HG02623 (cell line): ENCODE measurements around the gene PLPP3.

Source experiments
- ATAC-seq: cut with Tn5 transposase; IDR thresholded peaks from one replicate; pipeline ENCODE4 v1.9.1; 2021; ENCODE audit warnings: moderate library complexity; ENCODE audit not compliant: unreplicated experiment

PLPP3 gene

DNA sequence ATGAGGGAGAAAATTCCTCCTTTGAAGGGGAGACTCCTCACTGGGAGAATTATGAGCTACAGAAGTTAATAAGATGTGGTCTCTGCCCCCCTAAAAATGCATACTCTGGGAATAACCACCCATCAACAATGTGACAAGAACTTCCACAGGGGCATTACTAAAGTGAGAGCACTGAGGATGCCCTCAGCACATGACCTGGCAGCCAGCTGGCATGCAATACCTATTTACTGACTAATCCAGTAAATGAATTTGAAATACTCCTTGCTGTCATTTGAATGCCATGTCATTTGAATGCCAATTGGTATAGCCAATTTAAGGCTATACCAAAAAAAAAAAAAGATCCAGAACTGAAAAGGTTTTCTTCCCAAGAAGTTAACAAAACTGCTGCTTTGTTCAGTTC is 30.8 kb downstream of the PLPP3 start:
- ATAC-seq = no peak

DNA sequence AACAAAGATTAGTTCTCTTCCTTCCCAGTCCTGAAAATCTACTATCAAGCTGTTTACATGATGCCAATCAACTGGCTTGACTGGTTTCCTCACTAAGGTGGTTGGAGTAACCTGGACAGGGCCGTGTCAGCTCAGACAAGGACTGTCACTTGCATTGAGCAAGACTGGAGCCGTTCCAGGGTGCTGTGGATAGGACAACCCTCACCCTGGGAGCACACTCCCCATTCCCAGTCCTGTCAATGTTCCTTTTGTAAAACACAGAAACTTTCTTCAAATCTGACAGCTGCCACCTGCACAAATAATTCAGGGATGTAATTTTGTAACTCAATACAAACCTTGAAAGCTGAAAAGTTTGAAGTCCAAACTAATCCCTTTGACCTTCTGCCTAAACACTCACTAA is 31.4 kb downstream of the PLPP3 start:
- no peak for ATAC-seq

DNA sequence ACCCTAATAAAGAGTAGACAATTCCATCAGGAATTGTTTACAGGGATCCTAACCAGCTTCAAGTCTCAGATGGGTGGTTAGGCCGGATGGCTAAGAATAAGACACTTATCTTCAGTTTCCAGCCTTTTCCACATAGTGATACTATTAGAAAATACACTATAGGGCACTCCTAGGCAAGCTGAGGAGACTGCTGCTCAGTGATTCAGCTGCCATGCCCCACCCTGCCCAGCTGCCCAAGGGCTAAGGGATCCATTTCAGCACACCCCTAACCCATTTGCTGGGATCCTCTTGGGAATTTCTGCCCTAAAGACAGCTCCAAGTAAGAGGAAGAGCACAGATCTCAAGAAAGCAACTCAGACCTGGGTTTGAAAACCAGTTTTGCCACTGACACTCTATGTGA is 31.9 kb downstream of the PLPP3 start:
- ATAC-seq = no peak

DNA sequence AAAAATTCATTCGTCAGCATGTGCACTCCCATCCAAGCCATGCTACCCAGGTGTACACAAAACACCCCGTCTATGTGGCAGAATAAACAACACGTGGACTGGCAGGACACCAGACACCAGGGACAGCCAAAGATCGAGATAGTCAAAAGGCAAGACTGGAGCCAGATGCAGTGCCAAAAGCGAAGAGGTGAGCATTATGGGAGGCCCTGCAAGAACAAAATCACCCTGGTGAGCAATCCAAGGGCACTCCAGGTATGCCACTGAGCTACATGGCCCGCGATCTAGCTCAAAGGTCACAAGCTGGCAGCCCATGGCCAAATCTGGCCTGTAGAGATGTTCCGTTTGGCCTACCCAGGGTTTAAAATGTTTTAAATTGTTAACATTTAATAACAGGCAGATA is 33.7 kb downstream of the PLPP3 start:
- ATAC-seq = no peak

DNA sequence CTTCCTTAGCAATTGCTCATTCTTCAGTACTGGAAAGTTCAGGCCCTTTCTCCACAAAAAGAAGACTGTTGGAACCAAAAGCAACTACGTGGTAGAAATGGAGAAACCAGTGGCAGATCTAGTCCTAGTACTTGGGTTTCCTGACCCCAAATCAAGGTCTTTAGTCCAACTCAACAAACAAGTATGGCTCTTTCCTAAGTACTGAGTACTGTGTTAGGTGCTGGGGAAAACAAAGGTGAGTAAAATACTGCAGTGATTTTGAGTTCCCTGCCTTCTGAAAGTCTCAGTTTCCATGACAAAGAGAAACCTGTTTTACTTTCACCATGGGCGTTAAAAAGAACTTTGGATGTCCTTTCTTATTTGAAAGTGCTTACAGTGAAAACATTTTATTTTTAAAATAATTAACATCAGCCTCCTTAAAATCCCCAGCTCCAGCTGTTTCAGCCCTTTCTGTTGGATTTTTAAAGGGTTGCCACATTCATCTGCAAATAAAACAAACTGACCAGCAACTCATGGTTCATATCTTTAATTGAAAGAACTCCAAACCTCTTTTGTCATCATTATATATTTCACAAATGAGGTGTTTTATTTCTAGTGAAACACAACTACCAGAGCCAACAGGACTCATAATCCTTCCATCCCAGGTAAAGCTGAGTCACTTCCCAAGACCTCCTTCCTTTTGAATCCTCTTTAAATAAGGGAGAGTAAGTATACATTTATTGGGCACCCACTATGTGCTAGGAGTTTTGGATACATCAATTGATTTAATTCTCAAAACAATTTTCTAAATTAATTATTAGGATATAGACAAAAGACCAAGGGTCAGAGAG is 35.4 kb downstream of the PLPP3 start:
- no peak for ATAC-seq

DNA sequence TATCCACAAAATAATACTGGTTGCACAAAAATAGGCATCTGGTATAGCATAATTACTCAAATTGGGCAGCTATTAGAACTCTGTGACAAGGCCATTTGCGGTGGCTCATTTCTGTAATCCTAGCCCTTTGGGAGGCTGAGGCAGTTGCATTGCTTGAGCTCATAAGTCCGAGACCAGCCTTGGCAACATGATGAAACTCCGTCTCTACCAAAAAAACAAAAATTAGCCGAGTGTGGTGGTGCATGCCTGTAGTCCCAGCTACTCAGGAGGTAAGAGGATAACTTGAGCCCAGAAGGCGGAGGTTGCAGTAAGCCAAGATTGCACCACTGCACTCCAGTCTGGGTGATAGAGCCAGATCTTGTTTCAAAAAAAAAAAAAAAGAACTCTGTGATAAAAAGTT is 36.7 kb downstream of the PLPP3 start:
- ATAC-seq = no peak

DNA sequence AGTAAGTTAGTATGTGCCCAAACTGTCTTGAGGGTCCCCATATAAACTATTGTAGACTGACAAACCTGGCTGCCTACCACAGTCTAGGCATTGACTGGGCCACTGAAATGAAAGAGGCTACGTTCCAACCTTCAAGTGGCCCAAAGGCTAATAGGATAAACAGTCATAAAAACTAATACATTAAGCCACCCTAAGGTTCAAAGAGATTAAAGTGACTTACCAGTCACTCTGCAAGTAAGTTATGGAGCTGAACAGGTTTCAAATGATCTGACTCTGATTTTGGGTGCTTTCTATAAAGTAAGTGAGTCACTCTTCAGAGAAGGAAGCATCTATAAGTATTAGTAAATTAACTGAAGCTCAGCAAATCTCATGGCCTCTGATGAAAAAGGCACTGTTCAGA is 38.0 kb downstream of the PLPP3 start:
- ATAC-seq = no peak

DNA sequence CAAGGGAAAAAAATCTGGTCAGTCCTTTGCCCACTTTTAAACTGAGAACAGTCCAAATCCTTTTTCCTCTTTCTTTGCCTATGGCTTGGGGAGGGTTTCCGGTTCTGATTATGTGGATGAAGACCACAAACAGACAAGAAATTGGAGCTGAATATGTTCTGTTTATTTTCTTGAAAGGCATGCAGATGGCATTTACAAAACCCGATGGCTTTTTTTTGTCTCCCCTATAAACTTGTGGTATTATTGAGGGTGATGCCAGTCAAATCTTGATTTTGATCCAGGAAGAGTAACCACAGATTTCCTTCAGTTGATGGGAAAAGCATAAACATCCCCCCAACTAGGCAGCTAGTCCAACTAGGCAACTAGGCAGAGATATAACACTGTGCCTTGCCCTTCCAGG is 38.9 kb downstream of the PLPP3 start:
- no peak for ATAC-seq

DNA sequence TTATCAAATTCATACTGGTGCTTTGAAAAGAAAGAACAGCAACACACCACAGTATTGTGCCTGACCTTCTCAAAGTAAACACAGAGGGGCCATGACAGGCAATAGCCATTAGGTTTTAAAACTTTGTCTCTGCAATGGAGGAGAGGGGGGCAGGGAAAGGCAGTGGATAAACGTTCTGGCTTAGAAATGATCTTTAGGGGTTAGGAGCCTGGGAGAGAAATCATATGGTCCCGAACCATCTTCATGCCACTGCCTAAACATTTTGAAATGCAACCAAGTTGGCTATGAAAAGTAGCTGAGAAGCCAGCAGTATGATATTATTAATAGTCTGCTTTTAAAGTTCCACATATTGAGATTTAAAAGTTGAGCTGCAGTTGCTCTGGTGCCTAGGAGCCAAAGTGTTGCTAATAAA is 39.8 kb downstream of the PLPP3 start:
- no peak for ATAC-seq

DNA sequence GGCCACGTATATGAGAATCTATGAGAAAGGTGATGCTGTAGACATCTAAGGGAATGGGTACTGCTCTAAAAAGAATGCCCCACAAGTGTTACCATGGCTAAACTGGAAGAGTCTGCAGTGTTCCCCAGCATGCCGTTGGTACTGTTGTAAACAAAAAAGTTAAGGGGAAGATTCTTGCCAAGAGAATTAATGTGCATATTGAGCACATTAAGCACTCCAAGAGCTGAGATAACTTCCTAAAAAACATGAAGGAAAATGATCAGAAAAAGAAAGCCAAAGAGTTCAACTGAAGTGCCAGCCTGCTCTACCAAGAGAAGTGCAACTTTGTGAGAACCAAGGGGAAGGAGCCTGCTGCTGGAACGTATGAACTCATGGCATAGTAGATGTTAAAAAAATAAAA is 40.8 kb downstream of the PLPP3 start:
- ATAC-seq = no peak

DNA sequence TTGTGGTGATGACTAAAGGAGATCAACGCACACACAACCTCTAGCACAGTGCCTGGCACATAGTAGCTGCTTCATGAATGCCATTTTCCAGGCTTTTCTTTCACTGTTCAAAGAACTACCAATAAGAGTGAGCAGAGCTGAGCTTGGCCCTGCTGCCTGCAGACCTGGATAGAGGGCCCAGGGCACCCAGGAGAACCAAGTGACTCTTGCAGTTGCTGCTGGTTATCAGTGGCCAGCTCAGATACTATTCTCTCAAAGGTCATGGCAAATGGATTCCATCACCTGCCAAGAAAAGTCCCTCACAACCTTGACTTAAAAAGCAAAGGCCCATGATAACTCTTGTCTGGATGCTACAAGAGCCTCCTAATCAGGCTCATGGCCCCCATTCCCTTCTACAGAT is 41.7 kb downstream of the PLPP3 start:
- no peak for ATAC-seq

DNA sequence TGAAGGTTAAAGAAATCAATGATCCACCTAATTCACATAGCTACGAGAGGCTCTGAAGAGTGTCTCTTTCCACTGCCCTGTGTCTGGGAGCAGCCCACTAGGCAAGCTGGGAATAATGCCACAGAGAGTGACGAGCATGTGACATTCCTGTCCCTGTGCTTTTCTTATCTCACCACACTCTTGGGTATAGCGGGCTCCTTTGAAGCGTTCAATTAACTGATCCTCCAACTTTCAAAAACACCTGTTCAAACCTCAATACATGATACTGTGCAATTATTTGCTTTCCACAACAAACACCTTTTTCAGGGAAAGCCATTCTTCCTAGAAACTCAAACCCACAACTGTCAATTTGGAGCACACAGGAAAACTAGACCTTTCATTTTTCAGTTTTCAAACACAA is 43.4 kb downstream of the PLPP3 start:
- ATAC-seq = no peak

DNA sequence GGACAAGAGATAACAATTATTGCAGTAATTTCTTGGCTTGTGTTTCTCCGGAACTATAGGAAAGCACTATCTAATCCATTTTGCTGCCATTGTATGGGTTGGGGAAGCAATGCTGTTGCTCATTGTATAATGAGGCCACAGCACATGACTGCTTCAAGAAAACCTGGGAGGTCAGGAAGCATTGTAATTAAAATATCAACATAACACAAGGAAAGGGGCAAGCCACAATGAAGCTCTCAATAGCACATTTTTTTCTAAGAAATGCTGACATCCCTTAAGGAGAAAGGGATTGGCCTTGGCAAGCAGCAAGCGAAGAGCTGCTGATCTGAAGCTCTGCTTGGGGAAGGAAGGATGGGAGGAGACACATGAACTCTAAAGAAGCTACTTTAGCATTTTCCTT is 44.0 kb downstream of the PLPP3 start:
- ATAC-seq = no peak

DNA sequence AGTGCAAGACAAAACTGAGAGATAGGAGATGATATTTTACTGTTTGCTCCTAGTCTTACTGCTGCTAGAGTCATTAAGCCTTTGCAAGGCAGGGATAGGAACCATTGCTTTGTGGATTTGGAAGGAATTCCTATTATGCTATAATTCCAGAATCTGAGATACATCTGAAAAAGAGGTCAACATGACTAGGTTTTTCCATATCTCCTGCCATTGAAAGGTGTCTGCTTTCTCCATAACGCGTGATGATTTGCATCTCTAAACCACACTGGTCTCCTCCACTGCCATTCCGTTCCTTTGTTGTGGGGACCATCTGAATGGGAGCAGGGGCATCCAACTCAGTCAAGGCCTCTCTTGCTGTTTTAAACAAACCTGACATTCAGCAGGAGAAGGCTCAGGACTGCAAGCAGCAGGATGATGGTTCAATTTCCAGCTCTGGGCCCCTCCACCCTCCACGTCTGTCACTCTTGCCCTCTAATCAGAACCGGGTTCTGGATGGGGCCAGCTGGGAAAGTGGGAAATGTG is 45.2 kb downstream of the PLPP3 start:
- ATAC-seq = no peak

DNA sequence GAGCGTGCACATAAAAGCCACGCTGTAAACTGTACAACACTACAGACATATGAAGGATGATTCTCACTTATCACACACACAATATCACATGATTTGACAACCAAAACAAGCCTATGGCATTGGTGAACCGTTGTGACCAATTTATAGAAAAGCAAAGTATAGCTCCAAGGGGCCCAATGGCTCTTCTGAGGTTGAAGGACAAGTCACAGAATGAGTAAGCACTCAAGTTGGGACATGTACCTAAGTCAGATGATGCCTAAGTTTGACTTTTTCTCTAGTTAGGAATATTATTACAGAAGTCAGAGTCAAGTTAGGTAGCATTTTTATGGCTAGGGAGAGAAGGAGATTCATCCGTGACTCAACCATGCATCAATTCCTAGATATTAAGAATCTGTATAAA is 45.7 kb downstream of the PLPP3 start:
- no peak for ATAC-seq

DNA sequence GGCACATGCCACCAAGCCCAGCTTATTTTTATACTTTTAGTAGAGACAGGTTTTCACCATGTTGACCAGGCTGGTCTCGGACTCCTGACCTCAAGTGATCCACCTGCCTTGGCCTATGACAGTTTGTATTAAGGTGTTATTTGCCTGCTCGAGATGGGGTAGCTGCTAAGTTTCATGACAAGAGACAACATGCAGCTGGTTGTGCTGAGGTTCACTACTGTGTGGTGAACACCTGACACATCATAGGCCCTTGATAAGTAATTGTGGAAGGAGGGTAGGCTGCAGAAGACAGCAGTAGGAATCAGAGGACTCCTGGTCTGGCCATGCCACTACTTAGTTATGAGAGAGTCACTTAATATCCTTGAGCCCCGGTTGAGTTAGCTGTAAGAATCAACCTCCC is 46.2 kb downstream of the PLPP3 start:
- ATAC-seq = no peak

DNA sequence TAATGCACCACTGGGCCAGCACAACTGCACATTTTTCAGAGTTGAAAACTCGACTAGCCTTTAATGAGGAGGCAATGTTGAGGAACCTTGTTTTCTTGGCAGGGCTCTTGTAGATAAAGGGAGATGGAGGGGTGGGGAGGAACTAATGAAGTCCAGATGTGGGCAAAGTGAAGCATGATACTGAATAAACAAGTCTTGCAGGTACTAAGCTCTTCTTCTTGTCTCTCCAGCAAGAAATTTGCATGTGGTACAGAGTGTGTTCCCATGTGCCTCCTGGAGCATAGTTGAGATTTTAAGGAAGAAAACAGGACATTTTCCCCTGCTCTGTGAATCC is 47.0 kb downstream of the PLPP3 start:
- ATAC-seq = no peak

DNA sequence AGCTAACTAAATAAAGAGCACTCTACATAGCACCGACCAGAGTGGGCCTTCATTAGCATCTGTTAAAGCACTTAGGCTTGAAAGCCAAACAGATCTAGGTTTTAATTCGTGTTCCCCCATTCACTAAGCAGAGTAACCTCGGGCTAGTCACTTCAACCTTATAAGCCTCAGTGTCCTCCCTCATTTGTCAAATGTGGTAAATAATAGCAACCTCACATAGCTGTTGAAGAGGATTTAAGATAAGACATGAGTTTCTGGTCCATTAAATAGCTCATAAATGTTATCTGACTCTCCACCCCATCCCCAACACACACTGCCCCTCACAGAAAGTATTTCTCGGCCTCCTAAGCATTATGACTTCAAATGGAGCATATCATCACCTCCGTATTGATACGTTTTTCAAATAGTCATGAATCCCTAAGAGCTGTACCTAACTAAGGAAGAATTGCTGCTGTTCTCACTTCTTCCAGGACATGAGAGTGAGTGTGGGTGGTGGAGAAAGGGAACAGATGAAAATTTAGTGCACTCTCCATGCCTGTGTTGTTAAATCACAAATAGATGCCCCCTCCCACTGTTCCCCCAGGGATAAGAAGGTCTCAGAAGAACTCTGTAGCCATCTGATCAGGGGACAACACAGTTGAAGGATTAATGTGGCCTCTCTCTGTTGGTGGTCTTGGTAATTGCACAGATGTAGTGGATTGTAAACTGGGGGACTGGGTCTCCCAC is 47.6 kb downstream of the PLPP3 start:
- ATAC-seq = no peak

DNA sequence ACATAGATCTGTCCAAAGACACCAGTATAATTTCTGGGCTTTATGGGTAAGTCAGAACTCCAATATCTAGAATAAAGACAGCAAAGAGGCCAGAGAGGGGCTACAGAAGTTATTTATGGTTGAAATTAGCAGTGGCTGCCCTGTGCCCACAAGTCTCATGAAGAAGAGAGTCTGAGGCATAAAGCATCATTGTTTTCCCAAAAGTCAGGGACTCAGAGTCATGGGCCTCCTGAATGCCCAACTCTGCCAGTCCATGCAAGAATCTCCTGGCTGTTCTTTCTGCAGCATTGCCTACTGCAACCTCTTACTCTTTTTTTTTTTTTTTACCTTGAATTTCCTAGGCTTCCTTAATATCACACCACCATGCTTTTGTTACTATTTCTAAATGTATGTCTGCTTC is 49.6 kb downstream of the PLPP3 start:
- ATAC-seq = no peak

DNA sequence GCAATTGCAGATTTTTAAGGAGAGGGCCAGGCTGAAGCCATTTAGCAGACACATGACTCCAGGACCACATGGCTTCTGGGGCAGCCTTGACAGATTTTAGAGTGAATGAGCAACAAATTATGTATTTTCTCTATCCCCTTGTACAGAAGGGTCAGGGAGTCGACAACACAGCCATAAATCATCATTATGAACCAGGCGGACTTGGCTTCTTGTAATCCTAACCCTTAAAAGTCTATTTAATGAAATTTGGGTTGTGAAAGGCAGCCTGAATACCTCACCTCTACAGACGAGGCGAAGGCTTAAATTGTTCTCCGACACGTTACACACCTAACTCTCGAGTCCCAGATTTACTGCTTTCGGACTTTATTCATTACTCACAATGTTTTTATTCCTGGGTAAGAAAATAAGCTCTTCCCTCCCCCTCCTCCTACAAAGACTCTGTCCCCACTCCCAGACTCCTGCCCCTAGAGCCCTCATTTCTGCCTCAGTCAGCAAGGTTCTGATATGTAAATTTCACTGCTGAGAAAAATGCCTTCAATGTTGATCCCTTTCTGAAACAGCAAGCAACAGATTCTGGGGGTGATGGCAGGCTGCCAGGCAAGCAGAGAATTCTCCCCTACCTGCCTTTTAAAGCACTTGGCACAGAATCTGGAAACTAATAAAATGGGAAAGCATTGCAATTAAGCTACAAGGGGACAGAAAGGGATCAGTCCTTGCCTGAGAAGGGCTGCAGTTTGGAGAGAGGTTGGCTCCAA is 51.6 kb downstream of the PLPP3 start:
- ATAC-seq = no peak

DNA sequence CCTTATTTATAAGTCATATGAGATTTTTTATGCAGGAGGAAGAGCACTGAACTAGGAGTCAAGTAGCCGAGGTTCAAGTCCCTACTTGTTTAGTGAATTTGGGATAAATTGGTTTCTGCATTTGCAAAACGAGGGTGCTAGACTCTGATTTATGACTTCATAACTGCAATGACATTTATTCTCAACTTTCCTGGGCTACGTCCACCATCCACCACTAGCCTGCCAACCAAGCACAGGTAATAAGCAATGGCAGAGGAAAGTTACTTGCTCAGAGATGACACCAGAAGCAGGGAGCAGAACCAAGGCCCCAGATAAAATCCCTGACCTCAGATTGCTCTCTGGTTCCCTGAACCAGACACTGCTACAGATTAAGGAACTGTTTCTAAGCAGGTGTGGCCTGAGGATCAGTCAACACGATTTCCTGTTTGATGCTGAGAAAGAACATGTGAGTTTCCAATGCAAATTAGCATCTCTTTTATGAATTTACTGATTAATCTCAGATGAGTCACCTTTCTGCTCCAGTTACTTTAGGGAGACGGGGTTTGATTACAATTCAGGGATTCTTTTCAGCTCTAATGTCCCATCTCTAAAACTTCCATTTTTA is 52.7 kb downstream of the PLPP3 start:
- peak; percentile 67 for ATAC-seq
